Testis (tissue), 3 donors: ENCODE results near the gene DNAAF3. TPM values are rescaled to one million over a fixed set of nuclear protein-coding genes. Genes with fewer than 3 reads are reported as not detected.

Experiments
- DNase-seq: peaks from one replicate; pipeline ENCODE4 v3.0.0-alpha.2; 2019
- H3K27ac ChIP-seq, 2 donors: fragments of 200-600 bp; sonication (generic); one replicate each; pipeline ENCODE4 v1.5.1; 2019
- H3K27me3 ChIP-seq: fragments of 200-600 bp; sonication (generic); one replicate; pipeline ENCODE4 v1.5.1; 2019
- H3K36me3 ChIP-seq: fragments of 200-600 bp; sonication (generic); one replicate; pipeline ENCODE4 v1.5.1; 2017; ENCODE audit warnings: low read depth; ENCODE audit errors: missing control alignments
- H3K4me1 ChIP-seq: fragments of 200-600 bp; sonication (generic); one replicate; pipeline ENCODE4 v1.5.1; 2019
- H3K4me3 ChIP-seq, 2 donors: fragments of 200-600 bp; sonication (generic); one replicate each; pipeline ENCODE4 v1.5.1; 2017 to 2019
- H3K9me3 ChIP-seq: fragments of 200-600 bp; sonication (generic); one replicate; pipeline ENCODE4 v1.5.1; 2017
- POLR2A ChIP-seq: fragments of 450-650 bp; IDR thresholded peaks from one replicate; pipeline ENCODE4 v1.6.1; 2017; ENCODE audit warnings: antibody characterized with exemption, mild to moderate bottlenecking, moderate library complexity
- WGBS, 2 donors: methylation state at CpG; one replicate each; pipeline ENCODE4 v1.1.5; 2018; 5-methylcytosine and 5-hydroxymethylcytosine counted together
- intact Hi-C: fragments of 100-400 bp; cut with DNase I; formaldehyde crosslinking; loops from one replicate; pipeline ENCODE4 v1.15.1; 2023; ENCODE audit warnings: low total_unique reads
- polyA plus RNA-seq: library from polyadenylated mRNA; stranded (reverse); fragments of 350-450 nt; fragmentation: Illumina TruSeq; extraction: RNeasy Lipid Tissue Mini Kit (QIAGEN cat#74804); gene quantifications from one replicate; pipeline ENCODE4 v1.2.3, GENCODE V29; 2014; ENCODE audit warnings: low read depth, low replicate concordance; ENCODE audit not compliant: insufficient read depth
- total RNA-seq, 2 donors: library from RNA; depleted of rRNA; stranded (reverse); fragments of >200 nt; gene quantifications; one replicate each; pipeline ENCODE4 v1.2.3, GENCODE V29; 2016
- TF ChIP-seq, protein P1 (sequence below), 3 experiments: fragments of 450-650 bp in 2 of 3; fragments of 200-600 bp in 1 of 3; sonication (generic) in 1 of 3; IDR thresholded peaks; one replicate each; pipeline ENCODE4 v1.5.1; 2016 to 2019; ENCODE audit warnings: antibody characterized with exemption in 3 of 3, mild to moderate bottlenecking in 2 of 3, moderate library complexity in 1 of 3

DNAAF3 gene
- total and polyA plus RNA-seq, 3 donors from 2014 or later = 69.9 to 173 (median 102) TPM

DNA sequence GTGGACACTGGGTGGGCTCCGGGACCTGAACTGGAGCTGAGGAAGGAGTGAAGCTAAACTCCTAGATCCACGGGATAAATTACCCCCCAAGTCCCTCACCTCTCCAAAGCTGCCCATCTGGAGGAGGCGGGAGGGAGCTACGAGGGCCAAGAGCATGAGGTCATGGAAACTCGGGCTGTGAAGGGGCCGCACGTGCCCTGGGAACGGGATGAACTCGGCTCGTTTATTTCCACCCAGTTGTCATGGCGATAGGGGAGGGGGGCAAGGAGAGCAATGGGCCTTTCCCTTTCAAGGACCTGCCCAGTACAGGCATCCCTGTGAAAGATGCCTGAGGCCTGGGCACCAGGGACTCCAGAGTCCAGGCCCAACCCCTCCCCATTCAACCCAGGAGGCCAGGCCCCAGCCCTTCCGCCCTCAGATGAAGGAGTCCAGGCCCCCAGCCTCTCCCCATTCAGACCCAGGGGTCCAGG is 52.8 kb downstream of the DNAAF3 start:
- Histone ChIP-seq H3K27me3 (no peaks in the 10 kb centered on the region), H3K4me3 (no peak overlapping the region), H3K27ac (peak overlapping the region; percentile 73 to 79), H3K9me3 (no peaks in the 10 kb centered on the region), H3K4me1 (peaks cover 34% of the 10 kb centered on the region), H3K36me3 (no peaks in the 10 kb centered on the region)
- peak; percentile 93 for DNase-seq
- WGBS, 2 donors = 27 to 31% methylated on average over 11 to 12 of the region's 12 CpGs
- intact Hi-C loops = no loop called here
- TF ChIP-seq, protein P1, sequence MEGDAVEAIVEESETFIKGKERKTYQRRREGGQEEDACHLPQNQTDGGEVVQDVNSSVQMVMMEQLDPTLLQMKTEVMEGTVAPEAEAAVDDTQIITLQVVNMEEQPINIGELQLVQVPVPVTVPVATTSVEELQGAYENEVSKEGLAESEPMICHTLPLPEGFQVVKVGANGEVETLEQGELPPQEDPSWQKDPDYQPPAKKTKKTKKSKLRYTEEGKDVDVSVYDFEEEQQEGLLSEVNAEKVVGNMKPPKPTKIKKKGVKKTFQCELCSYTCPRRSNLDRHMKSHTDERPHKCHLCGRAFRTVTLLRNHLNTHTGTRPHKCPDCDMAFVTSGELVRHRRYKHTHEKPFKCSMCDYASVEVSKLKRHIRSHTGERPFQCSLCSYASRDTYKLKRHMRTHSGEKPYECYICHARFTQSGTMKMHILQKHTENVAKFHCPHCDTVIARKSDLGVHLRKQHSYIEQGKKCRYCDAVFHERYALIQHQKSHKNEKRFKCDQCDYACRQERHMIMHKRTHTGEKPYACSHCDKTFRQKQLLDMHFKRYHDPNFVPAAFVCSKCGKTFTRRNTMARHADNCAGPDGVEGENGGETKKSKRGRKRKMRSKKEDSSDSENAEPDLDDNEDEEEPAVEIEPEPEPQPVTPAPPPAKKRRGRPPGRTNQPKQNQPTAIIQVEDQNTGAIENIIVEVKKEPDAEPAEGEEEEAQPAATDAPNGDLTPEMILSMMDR (IDR thresholded peaks at IDR 0.05) = no peak
- TF ChIP-seq POLR2A = no peak

DNA sequence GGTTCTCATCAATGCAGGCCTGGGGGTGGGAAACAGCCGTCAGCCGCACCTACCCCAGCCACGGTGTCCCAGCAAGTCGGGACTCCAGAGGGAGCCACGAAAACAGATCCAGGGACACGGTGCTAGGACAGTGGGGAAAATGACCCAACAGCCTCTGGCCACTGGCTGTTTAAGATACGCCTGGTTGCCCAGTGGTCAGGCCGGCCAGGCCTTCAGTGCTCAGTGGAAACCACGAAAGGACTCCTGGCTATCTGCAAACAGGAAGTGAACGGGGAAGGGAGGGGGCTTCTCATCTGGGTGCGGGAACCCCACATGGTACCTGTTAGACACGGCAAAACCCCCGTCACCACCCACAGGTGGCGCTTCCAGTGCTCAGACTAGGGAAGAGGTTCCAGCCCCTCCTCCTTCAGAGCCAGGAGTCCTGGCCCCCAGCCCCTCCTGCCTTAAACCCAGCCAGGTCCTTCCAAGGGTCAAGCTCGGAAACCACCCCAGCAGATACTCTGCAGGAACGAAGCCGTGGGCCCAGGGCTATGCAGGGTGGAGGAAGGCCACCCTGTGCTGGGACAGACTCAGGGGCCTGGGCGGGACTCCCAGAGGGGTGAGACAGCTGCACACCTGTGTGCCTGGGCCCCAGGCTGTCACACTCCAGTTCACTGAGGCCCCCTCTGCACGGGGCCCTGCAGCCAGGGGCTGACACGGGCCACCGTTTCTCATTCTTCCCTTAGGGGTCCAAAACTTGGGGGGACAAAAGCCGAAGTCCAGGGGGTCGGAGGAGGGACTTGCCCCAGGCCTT is 53.4 kb downstream of the DNAAF3 start:
- no peak for TF ChIP-seq POLR2A
- TF ChIP-seq, protein P1 (IDR thresholded peaks at IDR 0.05) = no peak
- Histone ChIP-seq H3K9me3 (no peaks in the 10 kb centered on the region), H3K27me3 (no peaks in the 10 kb centered on the region), H3K4me1 (peaks cover 28% of the 10 kb centered on the region), H3K36me3 (no peaks in the 10 kb centered on the region), H3K27ac (peak overlapping the region; percentile 73 to 79), H3K4me3 (no peak overlapping the region)
- 73 to 74% methylated on average over 17 to 23 of the region's 23 CpGs for WGBS, 2 donors
- intact Hi-C loops = no loop called here
- DNase-seq = no peak

DNA sequence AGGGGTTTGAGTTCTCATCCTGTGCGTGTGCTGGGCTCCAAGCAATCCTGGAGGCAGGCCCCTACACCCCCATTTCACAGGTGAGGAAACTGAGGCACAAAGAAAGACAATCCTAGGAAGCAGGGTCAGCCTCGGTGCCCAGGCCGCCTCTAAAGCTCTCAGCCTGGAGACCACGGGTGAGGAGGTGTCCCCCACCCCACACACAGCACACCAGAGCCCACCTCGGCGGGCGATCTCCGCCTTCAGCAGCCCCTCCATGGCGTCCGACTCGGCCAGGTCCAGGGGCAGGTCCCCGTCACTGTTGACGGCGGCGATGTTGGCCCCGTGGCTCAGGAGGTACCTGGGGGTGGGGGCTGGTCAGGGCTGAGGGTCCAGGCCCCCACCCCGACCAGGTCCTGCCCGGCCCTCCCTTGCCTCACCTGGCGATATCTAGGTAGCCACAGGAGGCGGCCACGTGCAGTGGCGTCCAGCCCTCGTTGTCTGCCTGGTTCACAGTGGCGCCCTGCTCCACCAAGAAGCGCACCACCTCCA is 54.1 kb downstream of the DNAAF3 start:
- TF ChIP-seq POLR2A = no peak
- TF ChIP-seq, protein P1 (IDR thresholded peaks at IDR 0.05) = no peak
- intact Hi-C loops = no loop called here
- no peak for DNase-seq
- 91 to 96% methylated on average over 11 to 17 of the region's 25 CpGs for WGBS, 2 donors
- H3K27me3 ChIP-seq = no peaks in the 10 kb centered on the region
- no peaks in the 10 kb centered on the region for H3K9me3 ChIP-seq
- peaks cover 28% of the 10 kb centered on the region for H3K4me1 ChIP-seq
- no peaks in the 10 kb centered on the region for H3K36me3 ChIP-seq
- no peak overlapping the region for H3K4me3 ChIP-seq
- H3K27ac ChIP-seq = peak overlapping the region in 1 of 2 donors; percentile 79

DNA sequence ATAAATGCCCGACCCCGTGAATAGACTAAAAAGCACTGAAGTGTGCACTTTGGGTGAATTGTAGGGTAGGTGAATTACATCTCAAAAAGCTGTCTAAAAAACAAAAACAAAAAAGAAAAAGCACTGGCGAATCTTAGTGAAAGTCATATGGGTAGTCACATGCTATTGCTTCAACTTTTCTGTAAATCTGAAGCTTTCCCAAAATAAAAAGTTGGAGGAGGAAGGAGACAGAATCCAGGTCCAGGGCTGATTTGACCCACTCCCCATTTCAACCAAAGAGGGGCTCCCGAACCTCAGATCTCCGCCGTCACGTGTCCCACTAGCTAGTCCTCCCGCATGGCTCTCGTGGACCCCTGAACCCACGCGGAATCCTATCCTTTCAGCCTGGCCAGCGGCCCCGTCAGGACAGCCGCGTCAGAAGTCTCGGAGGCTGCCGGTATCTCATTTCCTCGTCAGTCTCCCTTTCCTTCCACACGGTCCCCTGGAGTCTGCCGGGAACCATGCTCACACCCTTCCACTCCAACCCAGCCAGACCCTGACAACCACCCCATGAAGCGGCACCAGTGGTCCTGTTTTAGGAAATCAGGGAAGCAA is 55.1 kb downstream of the DNAAF3 start:
- intact Hi-C loops = no loop called here
- H3K27me3 ChIP-seq = no peaks in the 10 kb centered on the region
- H3K4me3 ChIP-seq = no peak overlapping the region
- H3K27ac ChIP-seq = peak overlapping the region; percentile 24 to 36
- peaks cover 28% of the 10 kb centered on the region for H3K4me1 ChIP-seq
- no peak for DNase-seq
- H3K9me3 ChIP-seq = no peaks in the 10 kb centered on the region
- WGBS, 2 donors = 79 to 84% methylated on average over 17 to 21 of the region's 21 CpGs
- H3K36me3 ChIP-seq = no peaks in the 10 kb centered on the region
- TF ChIP-seq, protein P1 (IDR thresholded peaks at IDR 0.05) = no peak
- no peak for TF ChIP-seq POLR2A
